HG03439 (cell line): ENCODE data around the gene LHX4.

Experiments
- ATAC-seq: cut with Tn5 transposase; IDR thresholded peaks from one replicate; pipeline ENCODE4 v1.9.1; 2021; ENCODE audit warnings: mild to moderate bottlenecking, moderate library complexity; ENCODE audit not compliant: unreplicated experiment

The LHX4 gene

GRCh38 chr1:180294711-180295110 is 64.6 kb downstream of the LHX4 start:
- ATAC-seq, result no peak

GRCh38 chr1:180295999-180296398 is 65.9 kb downstream of the LHX4 start:
- no peak for ATAC-seq

GRCh38 chr1:180299479-180300221 is 69.6 kb downstream of the LHX4 start:
- no peak for ATAC-seq

- ATAC-seq, result no peak
These were observed 71.2 kb downstream of the LHX4 start for GRCh38 chr1:180301135-180301742.

- ATAC-seq, result no peak
These were observed 79.3 kb downstream of the LHX4 start for GRCh38 chr1:180309338-180309737.

GRCh38 chr1:180310095-180310494 is 80.0 kb downstream of the LHX4 start:
- ATAC-seq, result no peak

- ATAC-seq, result no peak
These were observed 81.1 kb downstream of the LHX4 start for GRCh38 chr1:180311011-180311730.

GRCh38 chr1:180312926-180313325 is 82.9 kb downstream of the LHX4 start:
- ATAC-seq, result no peak

- ATAC-seq, result no peak
These were observed 97.0 kb downstream of the LHX4 start for GRCh38 chr1:180327089-180327488.
